WTC11 (cell line): Measurements from ENCODE around the gene LCLAT1.

Source experiments
- ESRRA ChIP-seq: sonication (generic); formaldehyde crosslinking; IDR thresholded peaks from 2 replicates; pipeline ENCODE4 v1.8.1; 2022; ENCODE audit warnings: mild to moderate bottlenecking, missing genetic modification reagents, borderline replicate concordance
- SP1 ChIP-seq: sonication (generic); formaldehyde crosslinking; conservative IDR thresholded peaks from 2 replicates; pipeline ENCODE4 v1.8.1; 2022; ENCODE audit warnings: missing genetic modification reagents
- ZNF671 ChIP-seq: fragments of 250-450 bp; sonication (Bioruptor Pico); IDR thresholded peaks from 2 replicates; pipeline ENCODE4 v1.8.0; 2021; ENCODE audit warnings: mild to moderate bottlenecking
- TF ChIP-seq, protein P1 (sequence below): fragments of 200-600 bp; IDR thresholded peaks from 2 replicates; pipeline ENCODE4 v1.8.0; 2022; ENCODE audit warnings: antibody characterized with exemption
- TF ChIP-seq, protein P2 (sequence below): sonication (generic); formaldehyde crosslinking; IDR thresholded peaks from 2 replicates; pipeline ENCODE4 v1.8.1; 2023; ENCODE audit warnings: mild to moderate bottlenecking, missing genetic modification reagents, moderate library complexity
- TF ChIP-seq, protein P3 (sequence below): fragments of 250-450 bp; sonication (Bioruptor Pico); IDR thresholded peaks from 2 replicates; pipeline ENCODE4 v1.9.0; 2021; ENCODE audit warnings: mild to moderate bottlenecking

DNA sequence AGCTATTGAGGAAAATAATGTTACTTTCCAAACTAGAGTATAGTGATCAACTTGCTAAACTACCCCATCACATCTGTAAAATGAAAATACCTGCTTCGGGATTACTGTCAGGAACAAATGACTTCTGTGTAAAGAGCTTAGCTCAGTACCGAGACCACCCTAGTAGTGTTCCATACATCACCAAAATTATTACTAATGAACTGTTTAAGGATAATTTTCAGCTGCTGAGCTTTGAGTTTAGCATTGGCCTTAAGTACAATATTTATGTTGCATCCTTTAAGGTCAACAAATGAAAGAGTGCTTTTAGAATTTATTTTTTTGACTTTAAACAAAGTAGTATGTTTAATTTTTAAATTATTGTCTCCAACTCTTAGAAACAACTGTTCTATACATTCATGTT is 144.1 kb downstream of the LCLAT1 start:
- TF ChIP-seq, protein P1, sequence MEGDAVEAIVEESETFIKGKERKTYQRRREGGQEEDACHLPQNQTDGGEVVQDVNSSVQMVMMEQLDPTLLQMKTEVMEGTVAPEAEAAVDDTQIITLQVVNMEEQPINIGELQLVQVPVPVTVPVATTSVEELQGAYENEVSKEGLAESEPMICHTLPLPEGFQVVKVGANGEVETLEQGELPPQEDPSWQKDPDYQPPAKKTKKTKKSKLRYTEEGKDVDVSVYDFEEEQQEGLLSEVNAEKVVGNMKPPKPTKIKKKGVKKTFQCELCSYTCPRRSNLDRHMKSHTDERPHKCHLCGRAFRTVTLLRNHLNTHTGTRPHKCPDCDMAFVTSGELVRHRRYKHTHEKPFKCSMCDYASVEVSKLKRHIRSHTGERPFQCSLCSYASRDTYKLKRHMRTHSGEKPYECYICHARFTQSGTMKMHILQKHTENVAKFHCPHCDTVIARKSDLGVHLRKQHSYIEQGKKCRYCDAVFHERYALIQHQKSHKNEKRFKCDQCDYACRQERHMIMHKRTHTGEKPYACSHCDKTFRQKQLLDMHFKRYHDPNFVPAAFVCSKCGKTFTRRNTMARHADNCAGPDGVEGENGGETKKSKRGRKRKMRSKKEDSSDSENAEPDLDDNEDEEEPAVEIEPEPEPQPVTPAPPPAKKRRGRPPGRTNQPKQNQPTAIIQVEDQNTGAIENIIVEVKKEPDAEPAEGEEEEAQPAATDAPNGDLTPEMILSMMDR, result no peak
- TF ChIP-seq, protein P2, sequence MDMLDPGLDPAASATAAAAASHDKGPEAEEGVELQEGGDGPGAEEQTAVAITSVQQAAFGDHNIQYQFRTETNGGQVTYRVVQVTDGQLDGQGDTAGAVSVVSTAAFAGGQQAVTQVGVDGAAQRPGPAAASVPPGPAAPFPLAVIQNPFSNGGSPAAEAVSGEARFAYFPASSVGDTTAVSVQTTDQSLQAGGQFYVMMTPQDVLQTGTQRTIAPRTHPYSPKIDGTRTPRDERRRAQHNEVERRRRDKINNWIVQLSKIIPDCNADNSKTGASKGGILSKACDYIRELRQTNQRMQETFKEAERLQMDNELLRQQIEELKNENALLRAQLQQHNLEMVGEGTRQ (CRISPR knock-in tag), result no peak
- no peak for TF ChIP-seq SP1 (CRISPR knock-in tag)
- TF ChIP-seq, protein P3, sequence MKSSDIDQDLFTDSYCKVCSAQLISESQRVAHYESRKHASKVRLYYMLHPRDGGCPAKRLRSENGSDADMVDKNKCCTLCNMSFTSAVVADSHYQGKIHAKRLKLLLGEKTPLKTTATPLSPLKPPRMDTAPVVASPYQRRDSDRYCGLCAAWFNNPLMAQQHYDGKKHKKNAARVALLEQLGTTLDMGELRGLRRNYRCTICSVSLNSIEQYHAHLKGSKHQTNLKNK, result no peak
- no peak for TF ChIP-seq ZNF671 (CRISPR knock-in tag)
- no peak for TF ChIP-seq ESRRA (CRISPR knock-in tag)
